Upper lobe of left lung (tissue), 4 donors: Measurements from ENCODE around the gene SLC35G2.

ENCODE experiments used
- EP300 ChIP-seq, 4 donors: sonication (generic); formaldehyde crosslinking; IDR thresholded peaks; one replicate each; pipeline ENCODE4 v1.5.1; 2017; ENCODE audit warnings: antibody characterized with exemption in 4 of 4, control low read depth in 2 of 4
- POLR2A ChIP-seq, 4 donors: fragments of 450-650 bp; IDR thresholded peaks; one replicate each; pipeline ENCODE4 v1.5.1; 2016 to 2017; ENCODE audit warnings: antibody characterized with exemption in 4 of 4, mild to moderate bottlenecking in 2 of 4
- POLR2AphosphoS5 ChIP-seq, 2 donors: sonication (generic); formaldehyde crosslinking; IDR thresholded peaks; one replicate each; pipeline ENCODE4 v1.5.1; 2017; ENCODE audit warnings: antibody characterized with exemption in 2 of 2
- TF ChIP-seq, protein P1 (sequence below), 6 experiments: fragments of 450-650 bp in 4 of 6; fragments of 200-600 bp in 2 of 6; sonication (generic) in 2 of 6; IDR thresholded peaks; one replicate each; pipeline ENCODE4 v1.5.1; 2016 to 2019; ENCODE audit warnings: antibody characterized with exemption in 6 of 6

DNA sequence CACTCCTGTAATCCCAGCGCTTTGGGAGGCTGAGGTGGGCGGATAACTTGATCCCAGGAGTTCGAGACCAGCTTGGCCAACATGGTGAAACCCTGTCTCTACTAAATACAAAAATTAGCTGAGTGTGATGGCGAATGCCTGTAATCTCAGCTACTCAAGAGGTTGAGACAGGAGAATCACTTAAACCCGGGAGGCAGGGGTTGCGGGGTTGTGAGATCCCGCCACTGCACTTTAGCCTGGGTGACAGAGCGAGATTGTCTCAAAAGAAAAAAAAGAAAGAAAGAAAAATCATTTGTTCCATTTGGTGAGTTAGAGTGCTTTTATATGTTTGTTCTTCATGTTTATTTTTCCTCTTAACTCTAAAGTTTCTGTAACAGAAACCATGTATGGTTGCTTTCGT, 50.4 kb downstream of the SLC35G2 start:
- TF ChIP-seq, protein P1, sequence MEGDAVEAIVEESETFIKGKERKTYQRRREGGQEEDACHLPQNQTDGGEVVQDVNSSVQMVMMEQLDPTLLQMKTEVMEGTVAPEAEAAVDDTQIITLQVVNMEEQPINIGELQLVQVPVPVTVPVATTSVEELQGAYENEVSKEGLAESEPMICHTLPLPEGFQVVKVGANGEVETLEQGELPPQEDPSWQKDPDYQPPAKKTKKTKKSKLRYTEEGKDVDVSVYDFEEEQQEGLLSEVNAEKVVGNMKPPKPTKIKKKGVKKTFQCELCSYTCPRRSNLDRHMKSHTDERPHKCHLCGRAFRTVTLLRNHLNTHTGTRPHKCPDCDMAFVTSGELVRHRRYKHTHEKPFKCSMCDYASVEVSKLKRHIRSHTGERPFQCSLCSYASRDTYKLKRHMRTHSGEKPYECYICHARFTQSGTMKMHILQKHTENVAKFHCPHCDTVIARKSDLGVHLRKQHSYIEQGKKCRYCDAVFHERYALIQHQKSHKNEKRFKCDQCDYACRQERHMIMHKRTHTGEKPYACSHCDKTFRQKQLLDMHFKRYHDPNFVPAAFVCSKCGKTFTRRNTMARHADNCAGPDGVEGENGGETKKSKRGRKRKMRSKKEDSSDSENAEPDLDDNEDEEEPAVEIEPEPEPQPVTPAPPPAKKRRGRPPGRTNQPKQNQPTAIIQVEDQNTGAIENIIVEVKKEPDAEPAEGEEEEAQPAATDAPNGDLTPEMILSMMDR (IDR thresholded peaks at IDR 0.05): no peak
- no peak for TF ChIP-seq POLR2A (IDR thresholded peaks at IDR 0.05)
- TF ChIP-seq EP300 (IDR thresholded peaks at IDR 0.05): no peak
- TF ChIP-seq POLR2AphosphoS5 (IDR thresholded peaks at IDR 0.05): no peak
